MM.1S (cell line): Measurements from ENCODE around the gene C9orf152.

Experiments used
- CTCF ChIP-seq: fragments of 300-600 bp; sonication (generic); IDR thresholded peaks from 2 replicates; pipeline ENCODE4 v1.5.1; 2016; ENCODE audit warnings: antibody characterized with exemption, low read length, mixed read lengths
- EZH2phosphoT487 ChIP-seq: fragments of 300-600 bp; sonication (generic); IDR thresholded peaks from 2 replicates; pipeline ENCODE4 v1.6.1; 2018; ENCODE audit warnings: antibody characterized with exemption, low read length

DNA sequence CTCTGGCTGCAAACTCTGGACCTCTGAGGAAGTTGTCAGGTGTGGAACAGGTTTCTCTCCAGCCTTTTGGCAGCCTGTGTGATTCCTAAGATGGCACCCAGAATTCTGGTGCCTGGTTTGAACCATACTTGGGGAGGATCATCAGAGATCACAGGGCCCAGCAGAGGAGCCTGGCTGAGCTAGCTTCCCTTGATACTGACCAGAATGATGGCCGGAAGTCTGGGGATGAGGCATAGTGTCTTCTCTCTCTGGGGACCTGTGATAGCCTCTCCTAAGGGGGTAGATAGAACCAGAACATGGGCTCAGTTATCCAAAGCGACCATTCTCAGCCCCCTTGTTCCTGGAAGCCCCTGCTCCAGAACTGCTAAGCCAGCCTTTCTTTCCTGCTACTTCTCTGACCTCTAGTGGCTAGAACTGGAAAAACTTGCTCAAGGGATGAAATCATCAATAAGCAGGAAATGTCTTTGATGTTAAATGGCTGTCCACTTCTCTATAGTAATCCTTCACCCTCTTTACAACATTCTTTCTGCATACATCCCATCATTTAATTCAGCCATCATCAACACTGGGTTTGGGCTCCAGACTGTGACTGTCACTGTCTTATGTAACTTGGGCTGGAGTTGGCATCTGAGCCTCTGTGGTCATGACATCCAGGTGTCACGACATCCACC lies 55.1 kb downstream of the C9orf152 start:
- TF ChIP-seq EZH2phosphoT487 (no peak), CTCF (peak; percentile 79)
